GM18505 (cell line): Measurements from ENCODE around the gene C1QTNF6.
"Not testable (repeated sequence)": the region's sequence is repeated elsewhere in the genome, so short reads cannot be mapped to it uniquely, and the experiment has no call there.

ENCODE experiments used
- ATAC-seq: cut with Tn5 transposase; IDR thresholded peaks from one replicate; pipeline ENCODE4 v1.9.1; 2021; ENCODE audit not compliant: unreplicated experiment
- POLR2A ChIP-seq: IDR thresholded peaks from 4 replicates; pipeline ENCODE4 v1.6.1; 2011; ENCODE audit warnings: borderline replicate concordance; ENCODE audit not compliant: insufficient read depth, insufficient read length; ENCODE audit errors: extremely low read depth

Gene C1QTNF6

GRCh38 chr22:37187891-37188761, at the start of gene C1QTNF6:
C1QTNF6 (minus strand) TSS chr22:37188247; CDS start chr22:37188213, 34 bp downstream.
- no peak for TF ChIP-seq POLR2A
- no peak for ATAC-seq

GRCh38 chr22:37235897-37236607, 48.0 kb upstream of the C1QTNF6 start:
- no peak for ATAC-seq
- no peak for TF ChIP-seq POLR2A

- peak; percentile 8 for TF ChIP-seq POLR2A
- ATAC-seq = no peak
Observed at GRCh38 chr22:37234736-37235711, 47.0 kb upstream of the C1QTNF6 start.

GRCh38 chr22:37233751-37234631, 45.9 kb upstream of the C1QTNF6 start:
- ATAC-seq = no peak
- no peak for TF ChIP-seq POLR2A

- not testable (repeated sequence) for ATAC-seq
Observed at GRCh38 chr22:37233371-37233750, 45.3 kb upstream of the C1QTNF6 start.

- no peak for TF ChIP-seq POLR2A
- ATAC-seq = no peak
Observed at GRCh38 chr22:37232140-37232998, 44.3 kb upstream of the C1QTNF6 start.

- TF ChIP-seq POLR2A = no peak
- ATAC-seq = no peak
Observed at GRCh38 chr22:37231406-37232139, 43.5 kb upstream of the C1QTNF6 start.

- ATAC-seq = peak; percentile 45
- no peak for TF ChIP-seq POLR2A
Observed at GRCh38 chr22:37230673-37231405, 42.8 kb upstream of the C1QTNF6 start.

GRCh38 chr22:37229805-37230672, 42.0 kb upstream of the C1QTNF6 start:
- TF ChIP-seq POLR2A = peak; percentile 53
- ATAC-seq = no peak

- no peak for TF ChIP-seq POLR2A
- ATAC-seq = no peak
Observed at GRCh38 chr22:37229012-37229804, 41.2 kb upstream of the C1QTNF6 start.
